IgD-negative memory B cell (primary cell): ENCODE data around the gene MYL5. TPM values are rescaled to one million over a fixed set of nuclear protein-coding genes. Genes with fewer than 3 reads are reported as not detected.
A peak's percentile ranks its signal among the peaks of the same experiment; 100 is the strongest.
"Not testable (repeated sequence)": the region's sequence is repeated elsewhere in the genome, so short reads cannot be mapped to it uniquely, and the experiment has no call there.

Experiments
- H3K27ac Mint-ChIP-seq, 3 donors: one replicate each; pipeline ENCODE4 v1.8.0; 2020 to 2022; ENCODE audit warnings: mild to moderate bottlenecking in 3 of 3, mixed read lengths in 3 of 3, moderate library complexity in 1 of 3
- H3K27me3 Mint-ChIP-seq: one replicate; pipeline ENCODE4 v1.8.0; 2021; ENCODE audit warnings: mixed read lengths
- H3K36me3 Mint-ChIP-seq: one replicate; pipeline ENCODE4 v1.8.0; 2020; ENCODE audit warnings: mild to moderate bottlenecking, mixed read lengths
- H3K4me1 Mint-ChIP-seq, 3 donors: one replicate each; pipeline ENCODE4 v1.8.0; 2020 to 2022; ENCODE audit warnings: mixed read lengths in 3 of 3, mild to moderate bottlenecking in 1 of 3
- H3K4me3 Mint-ChIP-seq, 4 donors: one replicate each; pipeline ENCODE4 v1.8.0; 2020 to 2022; ENCODE audit warnings: mild to moderate bottlenecking in 4 of 4, mixed read lengths in 4 of 4, moderate library complexity in 3 of 4
- H3K9me3 Mint-ChIP-seq, 3 donors: one replicate each; pipeline ENCODE4 v1.8.0; 2020 to 2021; ENCODE audit warnings: mixed read lengths in 3 of 3, mild to moderate bottlenecking in 1 of 3
- polyA plus RNA-seq: library from polyadenylated mRNA; unstranded; fragments of 300-500 nt; fragmentation: Illumina TruSeq; gene quantifications from one replicate; pipeline ENCODE4 v1.2.3, GENCODE V29; 2021

MYL5 gene
- polyA plus RNA-seq, 1 donor from 2014 or later, result 8.3 TPM

DNA sequence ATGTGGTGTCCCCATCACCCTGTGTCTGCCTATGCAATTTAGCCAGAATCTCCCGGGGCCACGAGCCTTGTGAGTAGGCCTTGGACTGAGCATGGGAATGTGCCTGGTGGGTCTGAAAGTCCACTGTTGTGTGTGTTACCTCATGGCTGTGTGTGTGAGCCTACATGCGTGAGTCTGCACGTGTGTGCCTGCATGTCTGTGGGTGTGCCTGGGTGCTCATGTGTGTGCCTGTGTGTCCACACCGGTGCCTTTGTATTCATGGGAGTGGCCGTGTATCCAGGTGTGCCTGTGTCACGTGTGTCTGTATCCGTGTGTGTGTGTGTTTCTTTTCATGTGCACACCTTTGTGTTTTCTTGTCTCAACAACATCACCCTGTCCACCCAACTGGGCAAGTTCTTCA, 14.5 kb upstream of the MYL5 start:
- Mint-ChIP-seq H3K9me3 (no peaks in the 10 kb centered on the region), H3K4me1 (peaks cover 3 to 6% (median 4%) of the 10 kb centered on the region in 3 donors), H3K36me3 (peaks cover 4% of the 10 kb centered on the region), H3K4me3 (peak overlapping the region in 2 of 4 donors; percentile 5 to 48), H3K27ac (peak overlapping the region in 1 of 3 donors; percentile 4), H3K27me3 (no peaks in the 10 kb centered on the region)

DNA sequence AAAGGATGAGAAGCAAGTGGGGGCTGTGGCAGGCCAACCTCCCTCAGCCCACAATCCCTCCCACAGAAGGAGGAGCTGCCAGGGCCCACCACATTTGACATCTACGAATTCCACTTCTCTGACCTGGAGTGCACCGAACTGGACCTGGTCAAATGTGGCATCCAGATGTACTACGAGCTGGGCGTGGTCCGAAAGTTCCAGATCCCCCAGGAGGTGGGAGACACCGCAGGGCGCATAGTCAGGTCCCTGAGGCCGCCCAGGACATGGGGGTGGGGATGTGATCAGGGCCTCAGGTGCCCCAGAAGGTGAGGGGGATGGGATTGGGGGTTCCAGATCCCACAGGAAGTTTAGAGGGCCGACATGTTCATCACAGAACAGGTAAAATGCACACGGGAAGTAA, 13.9 kb upstream of the MYL5 start:
- Mint-ChIP-seq H3K36me3 (peaks cover 4% of the 10 kb centered on the region), H3K4me3 (peak overlapping the region in 1 of 4 donors; percentile 75), H3K27me3 (no peaks in the 10 kb centered on the region), H3K9me3 (no peaks in the 10 kb centered on the region), H3K27ac (peak overlapping the region in 1 of 3 donors; percentile 4), H3K4me1 (peaks cover 4 to 6% (median 4%) of the 10 kb centered on the region in 3 donors)

DNA sequence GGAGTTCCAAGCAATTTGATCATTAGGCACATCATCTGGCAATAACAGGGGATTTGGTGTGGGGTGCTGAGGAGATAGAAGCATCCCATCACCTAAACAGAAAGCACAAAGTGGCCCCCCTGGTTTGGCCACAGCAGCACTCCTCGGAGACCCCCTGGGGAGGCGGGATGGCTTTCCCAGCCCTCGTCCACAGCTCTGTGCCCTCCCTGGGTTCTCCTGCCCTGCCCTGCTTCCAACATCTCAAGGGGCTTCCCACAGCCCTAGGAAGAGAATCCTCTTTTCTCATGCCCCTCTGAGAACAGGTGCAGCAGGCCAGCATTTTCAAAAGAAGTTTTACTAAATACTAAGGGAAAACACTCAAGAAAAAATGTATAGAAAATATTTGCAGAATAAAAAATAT, 13.1 kb upstream of the MYL5 start:
- peaks cover 4 to 6% (median 6%) of the 10 kb centered on the region in 3 donors for H3K4me1 Mint-ChIP-seq
- H3K4me3 Mint-ChIP-seq, result peak overlapping the region in 3 of 4 donors; percentile 8 to 60 (median 12)
- no peaks in the 10 kb centered on the region for H3K9me3 Mint-ChIP-seq
- peak overlapping the region in 1 of 3 donors; percentile 52 for H3K27ac Mint-ChIP-seq
- H3K27me3 Mint-ChIP-seq, result no peaks in the 10 kb centered on the region
- peaks cover 4% of the 10 kb centered on the region for H3K36me3 Mint-ChIP-seq

DNA sequence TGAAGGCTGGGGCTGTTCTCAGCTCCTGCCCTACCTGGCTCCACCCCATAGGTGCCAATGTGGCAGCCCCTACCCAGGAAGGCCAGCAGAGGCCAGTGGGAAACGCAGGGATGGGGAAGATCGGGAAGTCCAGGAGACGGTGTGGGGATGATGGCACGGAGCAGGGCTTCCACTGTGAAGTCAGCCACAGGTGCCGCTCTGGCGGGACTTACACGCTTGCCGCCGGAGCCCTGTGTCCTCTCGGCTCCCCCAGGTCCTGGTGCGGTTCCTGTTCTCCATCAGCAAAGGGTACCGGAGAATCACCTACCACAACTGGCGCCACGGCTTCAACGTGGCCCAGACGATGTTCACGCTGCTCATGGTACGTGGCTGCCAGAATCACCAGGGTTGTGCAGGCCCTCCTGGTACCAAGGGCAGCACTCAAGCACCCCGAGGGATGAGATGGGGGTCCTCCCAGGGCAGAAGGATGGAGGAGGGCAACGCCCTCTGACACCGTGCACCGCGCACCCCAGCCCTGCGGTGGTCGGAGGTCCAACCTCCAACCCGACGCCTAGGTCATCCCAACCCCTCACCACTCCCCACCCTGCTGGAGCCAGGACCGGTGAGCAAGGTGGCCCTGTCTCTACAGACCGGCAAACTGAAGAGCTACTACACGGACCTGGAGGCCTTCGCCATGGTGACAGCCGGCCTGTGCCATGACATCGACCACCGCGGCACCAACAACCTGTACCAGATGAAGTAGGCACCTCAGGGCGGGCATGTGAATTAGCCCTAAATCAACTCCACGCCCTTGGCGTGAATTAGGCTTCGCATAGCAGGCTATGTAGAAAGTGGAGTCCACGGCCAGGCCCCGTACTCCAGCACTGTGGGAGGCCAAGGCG, 12.2 kb upstream of the MYL5 start:
- peaks cover 4% of the 10 kb centered on the region for H3K36me3 Mint-ChIP-seq
- no peak overlapping the region for H3K27ac Mint-ChIP-seq
- no peaks in the 10 kb centered on the region for H3K9me3 Mint-ChIP-seq
- H3K27me3 Mint-ChIP-seq, result no peaks in the 10 kb centered on the region
- H3K4me1 Mint-ChIP-seq, result peaks cover 4 to 6% (median 6%) of the 10 kb centered on the region in 3 donors
- peak overlapping the region; percentile 70 to 83 (median 77) for H3K4me3 Mint-ChIP-seq

DNA sequence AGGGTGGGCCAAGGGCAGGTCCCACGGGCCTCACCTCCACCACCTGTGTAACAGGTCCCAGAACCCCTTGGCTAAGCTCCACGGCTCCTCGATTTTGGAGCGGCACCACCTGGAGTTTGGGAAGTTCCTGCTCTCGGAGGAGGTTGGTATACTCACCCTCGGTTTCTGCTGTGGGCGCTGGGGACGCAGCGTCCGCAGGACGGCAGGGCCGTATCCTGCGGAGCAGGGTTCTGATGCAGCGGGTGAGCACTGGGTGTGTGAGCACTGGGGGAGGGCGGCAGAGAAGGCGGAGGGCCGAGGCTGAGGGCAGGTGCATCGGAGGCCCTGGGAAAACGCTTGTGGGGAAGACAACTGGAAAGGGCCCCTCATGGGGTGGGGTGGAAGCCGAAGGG, 11.3 kb upstream of the MYL5 start:
- Mint-ChIP-seq H3K27me3 (no peaks in the 10 kb centered on the region), H3K9me3 (no peaks in the 10 kb centered on the region), H3K36me3 (peaks cover 4% of the 10 kb centered on the region), H3K4me1 (peaks cover 4 to 6% (median 6%) of the 10 kb centered on the region in 3 donors), H3K27ac (no peak overlapping the region), H3K4me3 (peak overlapping the region; percentile 70 to 83 (median 80))

DNA sequence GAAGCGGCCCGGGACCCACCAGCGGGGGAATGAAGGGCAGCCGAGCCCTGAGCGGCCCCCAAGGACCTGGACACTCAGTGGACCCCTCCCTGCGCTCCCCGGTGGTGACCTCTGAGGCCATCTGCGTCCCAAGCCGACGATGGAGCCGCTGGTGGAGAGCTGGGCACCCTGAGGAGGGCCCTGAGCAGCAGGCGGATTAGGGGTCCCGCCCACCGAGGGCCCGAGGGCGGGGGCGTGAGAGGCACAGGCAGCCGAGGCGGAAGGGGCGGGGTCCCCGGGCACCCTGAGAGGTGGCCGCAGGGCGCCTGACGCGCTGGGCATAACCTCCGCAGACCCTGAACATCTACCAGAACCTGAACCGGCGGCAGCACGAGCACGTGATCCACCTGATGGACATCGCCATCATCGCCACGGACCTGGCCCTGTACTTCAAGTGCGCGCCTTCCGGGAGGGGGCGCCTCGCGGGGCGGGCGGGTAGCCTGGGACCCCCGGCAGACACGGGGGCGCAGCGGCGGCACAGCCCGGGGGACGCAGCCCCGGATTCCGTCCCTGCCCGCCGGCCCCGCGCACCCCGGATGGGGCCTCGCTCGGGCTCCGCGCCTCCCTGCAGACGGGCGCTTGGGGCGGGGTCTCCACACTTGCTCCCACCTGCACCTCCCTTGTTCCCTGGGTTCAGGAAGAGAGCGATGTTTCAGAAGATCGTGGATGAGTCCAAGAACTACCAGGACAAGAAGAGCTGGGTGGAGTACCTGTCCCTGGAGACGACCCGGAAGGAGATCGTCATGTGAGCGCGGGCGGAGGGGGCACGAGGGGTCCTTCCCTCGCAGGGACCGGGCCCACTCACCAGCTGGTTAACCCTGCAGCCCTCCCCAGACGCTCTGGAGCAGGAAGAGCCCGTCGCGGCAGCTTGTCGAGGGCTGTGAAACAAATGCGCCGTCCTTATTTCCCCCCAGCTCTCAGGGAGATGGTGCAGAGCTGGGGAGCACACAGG, 10.6 kb upstream of the MYL5 start:
- peaks cover 4% of the 10 kb centered on the region for H3K36me3 Mint-ChIP-seq

DNA sequence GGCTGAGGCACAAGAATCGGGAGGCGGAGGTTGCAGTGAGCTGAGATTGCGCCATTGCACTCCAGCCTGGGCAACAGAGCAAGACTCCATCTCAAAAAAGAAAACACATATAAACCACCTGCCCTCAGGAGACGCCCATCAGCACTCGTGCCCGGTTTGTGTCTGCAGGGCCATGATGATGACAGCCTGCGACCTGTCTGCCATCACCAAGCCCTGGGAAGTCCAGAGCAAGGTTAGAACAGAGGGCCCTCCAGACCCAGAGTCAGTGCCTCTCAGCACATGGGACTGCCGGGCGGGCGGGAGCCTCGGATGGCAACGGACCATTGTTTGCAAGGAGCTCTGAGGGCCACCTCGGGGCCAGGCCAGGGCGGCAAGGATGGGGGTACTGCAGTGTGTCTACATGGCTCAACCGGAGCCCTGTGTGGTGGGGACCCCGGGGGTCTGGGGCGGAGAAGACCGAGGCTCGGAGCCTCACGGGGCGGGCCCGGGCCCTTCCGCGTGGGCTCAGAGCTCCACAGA, 9.6 kb upstream of the MYL5 start:
- Mint-ChIP-seq H3K4me1 (peaks cover 4 to 6% (median 6%) of the 10 kb centered on the region in 3 donors), H3K27ac (peak overlapping the region in 2 of 3 donors; percentile 21 to 39), H3K4me3 (peak overlapping the region; percentile 67 to 85 (median 82))

More for the DNA sequence above, 10.6 kb upstream of the MYL5 start:
- no peaks in the 10 kb centered on the region for H3K9me3 Mint-ChIP-seq
- H3K4me1 Mint-ChIP-seq, result peaks cover 4 to 6% (median 6%) of the 10 kb centered on the region in 3 donors
- no peaks in the 10 kb centered on the region for H3K27me3 Mint-ChIP-seq
- peak overlapping the region in 1 of 3 donors; percentile 39 for H3K27ac Mint-ChIP-seq
- peak overlapping the region; percentile 80 to 89 (median 85) for H3K4me3 Mint-ChIP-seq

DNA sequence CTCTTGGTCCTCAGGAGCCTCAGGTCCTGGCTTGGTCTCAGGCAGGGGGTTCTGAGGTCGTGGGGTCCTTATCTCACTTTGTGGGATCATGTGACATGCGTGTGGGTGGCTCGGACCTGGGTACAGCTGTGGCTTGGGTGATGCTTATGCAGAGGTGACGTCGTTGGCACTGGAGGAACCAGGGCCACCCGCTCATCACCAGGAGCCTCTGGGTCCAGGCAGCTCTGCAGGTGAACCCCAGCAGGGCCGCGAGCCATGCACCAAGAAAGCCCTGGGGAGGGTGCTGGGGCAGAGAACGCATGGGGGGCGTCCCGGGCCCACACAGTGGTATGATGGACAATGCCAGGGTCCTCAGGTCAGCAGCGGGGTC, 9.0 kb upstream of the MYL5 start:
- no peaks in the 10 kb centered on the region for H3K27me3 Mint-ChIP-seq
- H3K4me1 Mint-ChIP-seq, result peaks cover 4 to 6% (median 6%) of the 10 kb centered on the region in 3 donors
- H3K4me3 Mint-ChIP-seq, result peak overlapping the region in 3 of 4 donors; percentile 54 to 85 (median 80)
- H3K27ac Mint-ChIP-seq, result peak overlapping the region in 1 of 3 donors; percentile 21
- peaks cover 4% of the 10 kb centered on the region for H3K36me3 Mint-ChIP-seq
- H3K9me3 Mint-ChIP-seq, result no peaks in the 10 kb centered on the region

More for the DNA sequence above, 9.6 kb upstream of the MYL5 start:
- H3K36me3 Mint-ChIP-seq, result peaks cover 4% of the 10 kb centered on the region
- H3K9me3 Mint-ChIP-seq, result no peaks in the 10 kb centered on the region
- no peaks in the 10 kb centered on the region for H3K27me3 Mint-ChIP-seq

DNA sequence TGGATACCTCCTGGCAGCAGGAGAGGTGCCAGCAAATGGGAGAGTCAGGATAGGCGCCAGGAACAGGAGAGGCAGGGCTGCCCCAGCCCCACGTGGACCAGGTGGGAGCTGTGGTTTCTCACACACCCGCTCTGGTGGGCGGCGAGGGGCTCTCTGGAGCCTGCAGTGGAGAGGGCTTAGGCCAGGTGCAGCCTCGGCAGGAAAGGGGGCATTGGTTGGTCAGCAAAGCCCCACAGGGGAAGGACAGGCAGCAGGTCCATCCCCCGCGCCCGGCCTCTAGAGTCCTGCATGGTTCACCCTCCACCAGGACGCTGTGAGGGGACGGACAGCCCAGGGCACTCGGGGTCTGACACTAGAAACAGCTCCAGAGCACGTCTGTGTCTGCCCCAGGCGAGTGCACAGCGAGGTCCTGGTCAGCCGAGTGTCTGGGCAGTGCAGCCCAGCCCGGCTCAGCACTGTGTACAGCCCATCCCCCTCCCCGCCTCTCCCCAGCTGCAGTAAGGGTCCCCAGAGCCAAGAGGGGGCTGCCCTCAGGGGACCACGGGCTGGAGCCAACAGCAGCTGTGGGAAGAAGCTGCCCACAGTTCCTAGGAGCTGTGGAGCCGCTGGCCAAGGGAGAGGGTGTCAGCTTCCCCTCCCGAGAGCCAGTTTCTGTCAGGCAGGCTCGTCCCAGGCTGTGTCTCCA, 8.4 kb upstream of the MYL5 start:
- H3K27me3 Mint-ChIP-seq, result no peaks in the 10 kb centered on the region
- H3K9me3 Mint-ChIP-seq, result no peaks in the 10 kb centered on the region
- H3K4me3 Mint-ChIP-seq, result peak overlapping the region in 1 of 4 donors; percentile 80
- H3K36me3 Mint-ChIP-seq, result peaks cover 2% of the 10 kb centered on the region
- H3K4me1 Mint-ChIP-seq, result peaks cover 4 to 6% (median 6%) of the 10 kb centered on the region in 3 donors
- no peak overlapping the region for H3K27ac Mint-ChIP-seq

DNA sequence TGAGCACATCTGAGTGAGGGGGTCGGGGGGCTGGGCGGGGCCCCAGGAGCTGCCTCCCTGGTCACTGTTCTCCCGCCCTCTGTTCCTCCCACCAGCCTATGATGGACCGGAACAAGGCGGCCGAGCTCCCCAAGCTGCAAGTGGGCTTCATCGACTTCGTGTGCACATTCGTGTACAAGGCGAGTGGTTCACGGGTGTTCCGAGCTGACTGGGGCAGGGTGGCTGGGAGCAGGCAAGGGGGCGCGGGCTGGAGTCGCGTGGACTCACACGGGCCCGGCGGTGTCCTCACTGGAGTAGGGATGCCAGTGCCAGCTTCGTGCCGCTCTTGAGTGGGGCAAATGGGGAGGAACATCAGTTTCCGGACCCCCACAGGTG, 7.9 kb upstream of the MYL5 start:
- Mint-ChIP-seq H3K4me1 (peaks cover 4 to 6% (median 6%) of the 10 kb centered on the region in 3 donors), H3K9me3 (no peaks in the 10 kb centered on the region), H3K27me3 (no peaks in the 10 kb centered on the region), H3K27ac (peak overlapping the region in 1 of 3 donors; percentile 58), H3K4me3 (no peak overlapping the region), H3K36me3 (no peaks in the 10 kb centered on the region)

DNA sequence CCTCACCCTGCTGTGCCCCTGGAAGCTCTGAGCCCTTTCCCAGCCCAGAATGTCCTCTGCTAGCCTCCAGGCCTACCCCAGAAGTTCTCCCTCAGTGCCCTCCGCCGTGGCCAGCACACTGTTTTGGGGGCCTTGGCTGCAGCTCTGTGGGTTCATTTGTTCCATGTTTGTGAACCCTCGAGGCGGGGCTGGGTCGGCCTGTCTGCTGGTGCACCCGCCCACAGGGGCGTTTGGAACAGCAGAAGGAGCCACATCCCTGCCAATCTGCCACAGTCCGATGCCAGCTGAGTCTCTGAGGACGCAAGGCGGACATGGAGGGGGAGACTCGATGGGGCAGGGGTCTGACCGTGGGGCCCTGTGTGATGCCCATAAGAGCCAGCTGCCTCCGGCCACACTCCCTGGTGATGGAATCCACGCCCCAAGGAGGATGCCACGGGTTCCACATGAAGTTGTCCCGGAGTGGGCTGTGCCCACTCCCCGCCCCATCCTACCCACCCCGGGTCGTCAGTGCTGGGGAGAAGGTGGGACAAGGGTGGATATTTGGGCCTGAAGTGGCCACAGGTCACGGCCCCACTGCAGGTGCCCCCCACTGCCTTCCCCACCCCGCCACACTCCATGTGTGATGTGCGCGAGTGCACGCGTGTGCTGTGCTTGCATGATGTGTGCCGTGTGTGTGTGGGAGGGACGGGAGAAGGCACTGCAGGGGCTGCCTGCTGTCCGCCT, 7.4 kb upstream of the MYL5 start:
- Mint-ChIP-seq H3K9me3 (no peaks in the 10 kb centered on the region), H3K27ac (peak overlapping the region in 2 of 3 donors; percentile 43 to 58), H3K27me3 (no peaks in the 10 kb centered on the region), H3K36me3 (no peaks in the 10 kb centered on the region), H3K4me1 (peaks cover 4 to 6% (median 4%) of the 10 kb centered on the region in 3 donors), H3K4me3 (peak overlapping the region in 1 of 4 donors; percentile 66)

DNA sequence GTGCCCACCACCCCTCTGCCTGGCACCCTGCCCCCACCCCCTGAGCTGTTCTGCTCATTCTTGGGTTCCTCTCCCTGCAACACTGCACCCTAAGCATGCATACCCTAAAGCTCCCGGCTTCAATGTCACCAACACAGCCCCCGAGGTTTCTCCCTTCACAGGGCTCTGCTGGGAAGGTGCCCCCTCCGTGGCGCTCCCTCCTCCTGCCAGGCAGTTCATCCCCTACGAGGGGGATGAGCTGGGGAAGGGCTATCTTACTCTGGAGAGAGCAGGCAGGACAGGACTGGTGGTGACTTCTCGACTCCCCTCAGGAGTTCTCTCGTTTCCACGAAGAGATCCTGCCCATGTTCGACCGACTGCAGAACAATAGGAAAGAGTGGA, 6.8 kb upstream of the MYL5 start:
- Mint-ChIP-seq H3K36me3 (no peaks in the 10 kb centered on the region), H3K4me3 (peak overlapping the region in 2 of 4 donors; percentile 31 to 66), H3K27ac (peak overlapping the region in 2 of 3 donors; percentile 15 to 43), H3K9me3 (no peaks in the 10 kb centered on the region), H3K27me3 (no peaks in the 10 kb centered on the region), H3K4me1 (peaks cover 4 to 6% (median 4%) of the 10 kb centered on the region in 3 donors)

DNA sequence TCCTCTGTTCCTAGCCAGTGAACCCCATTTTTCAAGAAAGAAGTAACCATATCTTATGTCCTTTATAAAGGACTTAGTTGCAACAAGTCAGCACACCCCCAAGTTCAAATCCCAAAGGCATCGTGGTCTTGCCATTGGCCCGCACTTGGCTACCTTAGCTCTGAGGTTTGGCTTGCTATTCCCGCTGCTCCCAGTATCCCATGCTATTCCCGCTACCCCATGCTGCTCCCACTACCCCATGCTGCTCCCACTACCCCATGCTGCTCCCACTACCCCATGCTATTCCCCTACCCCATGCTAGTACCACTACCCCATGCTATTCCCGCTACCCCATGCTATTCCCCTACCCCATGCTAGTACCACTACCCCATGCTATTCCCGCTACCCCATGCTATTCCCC, 6.1 kb upstream of the MYL5 start:
- not testable (repeated sequence) for H3K27me3 Mint-ChIP-seq, H3K36me3 Mint-ChIP-seq, H3K9me3 Mint-ChIP-seq, H3K4me1 Mint-ChIP-seq
- Mint-ChIP-seq H3K4me3 (peak overlapping the region in 1 of 4 donors; percentile 38), H3K27ac (peak overlapping the region in 1 of 3 donors; percentile 15)
